Astrocyte of the cerebellum (primary cell): ENCODE measurements around the gene OR5AP2.
"Not testable (repeated sequence)": the region's sequence is repeated elsewhere in the genome, so short reads cannot be mapped to it uniquely, and the experiment has no call there.

Experiments used
- DNase-seq: peaks from one replicate; pipeline ENCODE4 v3.0.0-alpha.2; 2011; ENCODE audit warnings: low read depth
- H3K4me3 ChIP-seq: 2 replicates; pipeline ENCODE4 v1.5.1; 2011; ENCODE audit warnings: mild to moderate bottlenecking, low read depth, low read length, moderate library complexity
- in situ Hi-C: cut with HindIII; loops from 2 replicates; pipeline ENCODE4 v1.10.0; 2017; ENCODE audit warnings: low sequenced_read_pairs
- TF ChIP-seq, protein P1 (sequence below): IDR thresholded peaks from 2 replicates; pipeline ENCODE4 v1.5.1; 2012; ENCODE audit warnings: low read length, low read depth, moderate library complexity, mild to moderate bottlenecking; ENCODE audit errors: missing control alignments

The OR5AP2 gene

DNA sequence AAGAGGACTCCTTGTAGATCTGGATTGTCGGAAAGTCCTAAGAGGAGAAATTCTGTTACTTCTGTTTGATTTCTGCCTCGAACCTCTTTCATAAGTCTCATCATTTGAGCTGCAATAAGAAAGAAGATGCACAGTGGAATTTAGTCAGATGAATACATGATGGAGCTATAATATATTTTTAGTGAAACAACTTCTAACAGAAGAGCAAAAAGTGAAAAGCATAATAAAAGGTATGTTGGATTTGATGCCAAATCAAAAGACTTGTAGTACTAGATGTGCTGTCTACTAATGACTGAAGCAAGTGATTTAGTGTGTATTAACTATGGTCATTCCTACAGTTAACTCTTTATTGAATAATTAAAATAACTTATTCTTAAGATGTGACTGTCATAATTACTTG lies at the start of gene OR5AP2:
OR5AP2 (minus strand) TSS at position 101 of the 400 bp plus-strand sequence; CDS start at position 101, 0 bp downstream.
- TF ChIP-seq, protein P1, sequence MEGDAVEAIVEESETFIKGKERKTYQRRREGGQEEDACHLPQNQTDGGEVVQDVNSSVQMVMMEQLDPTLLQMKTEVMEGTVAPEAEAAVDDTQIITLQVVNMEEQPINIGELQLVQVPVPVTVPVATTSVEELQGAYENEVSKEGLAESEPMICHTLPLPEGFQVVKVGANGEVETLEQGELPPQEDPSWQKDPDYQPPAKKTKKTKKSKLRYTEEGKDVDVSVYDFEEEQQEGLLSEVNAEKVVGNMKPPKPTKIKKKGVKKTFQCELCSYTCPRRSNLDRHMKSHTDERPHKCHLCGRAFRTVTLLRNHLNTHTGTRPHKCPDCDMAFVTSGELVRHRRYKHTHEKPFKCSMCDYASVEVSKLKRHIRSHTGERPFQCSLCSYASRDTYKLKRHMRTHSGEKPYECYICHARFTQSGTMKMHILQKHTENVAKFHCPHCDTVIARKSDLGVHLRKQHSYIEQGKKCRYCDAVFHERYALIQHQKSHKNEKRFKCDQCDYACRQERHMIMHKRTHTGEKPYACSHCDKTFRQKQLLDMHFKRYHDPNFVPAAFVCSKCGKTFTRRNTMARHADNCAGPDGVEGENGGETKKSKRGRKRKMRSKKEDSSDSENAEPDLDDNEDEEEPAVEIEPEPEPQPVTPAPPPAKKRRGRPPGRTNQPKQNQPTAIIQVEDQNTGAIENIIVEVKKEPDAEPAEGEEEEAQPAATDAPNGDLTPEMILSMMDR, result no peak
- no peak within 1 kb of the TSS for H3K4me3 ChIP-seq
- in situ Hi-C loops, result no loop called here
- no peak for DNase-seq

DNA sequence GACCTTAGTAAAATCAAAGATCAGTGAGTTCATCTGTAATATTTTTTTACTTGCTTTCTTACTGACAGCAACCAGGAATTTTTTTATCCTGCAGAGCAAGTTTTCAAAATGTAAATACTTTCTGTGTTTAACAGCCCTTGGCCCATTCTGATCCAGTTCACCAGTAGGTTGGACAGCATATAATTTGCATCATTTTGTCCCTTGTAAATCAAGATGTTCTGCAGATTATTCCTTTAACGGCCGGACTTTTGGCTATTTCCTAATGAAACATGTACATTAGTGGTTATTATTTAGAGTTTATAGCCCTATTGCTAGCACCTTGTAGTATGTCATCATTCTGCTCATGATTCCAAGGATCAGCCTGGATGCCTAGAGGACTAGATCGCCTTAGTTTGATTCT lies 48.9 kb upstream of the OR5AP2 start:
- H3K4me3 ChIP-seq, in situ Hi-C loops, DNase-seq: not testable (repeated sequence)

DNA sequence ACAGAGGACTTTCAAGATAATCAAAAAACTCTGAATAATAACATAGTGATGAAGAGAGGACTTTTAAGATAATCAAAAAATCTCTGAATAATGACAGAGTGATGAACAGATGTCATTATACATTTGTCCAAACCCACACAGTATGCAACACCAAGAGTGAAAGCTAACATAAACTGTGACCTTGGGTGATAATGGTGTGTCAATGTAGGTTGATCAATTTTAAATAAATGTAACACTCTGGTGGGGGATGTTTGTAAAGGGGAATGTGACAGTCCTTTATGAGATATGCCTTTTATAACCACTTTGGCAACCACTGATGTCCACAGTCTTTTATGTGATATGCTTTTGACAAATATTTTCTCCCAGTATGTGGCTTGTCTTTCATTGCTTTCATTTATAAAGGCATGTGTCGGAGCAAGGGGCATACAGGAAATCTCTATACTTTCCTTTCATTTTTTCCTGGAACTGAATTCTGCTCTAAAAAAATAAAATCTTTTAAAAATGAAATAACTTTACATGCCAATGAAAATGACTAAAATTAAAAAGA lies 46.4 kb upstream of the OR5AP2 start:
- in situ Hi-C loops, result no loop called here
- no peak for DNase-seq
- TF ChIP-seq, protein P1, result no peak

GRCh38 chr11:56670984-56671383 lies 28.7 kb upstream of the OR5AP2 start:
- TF ChIP-seq, protein P1, result no peak
- no peak for DNase-seq
- no peak overlapping the region for H3K4me3 ChIP-seq
- in situ Hi-C loops, result no loop called here

More for the DNA sequence above, 46.4 kb upstream of the OR5AP2 start:
- H3K4me3 ChIP-seq, result no peak overlapping the region

DNA sequence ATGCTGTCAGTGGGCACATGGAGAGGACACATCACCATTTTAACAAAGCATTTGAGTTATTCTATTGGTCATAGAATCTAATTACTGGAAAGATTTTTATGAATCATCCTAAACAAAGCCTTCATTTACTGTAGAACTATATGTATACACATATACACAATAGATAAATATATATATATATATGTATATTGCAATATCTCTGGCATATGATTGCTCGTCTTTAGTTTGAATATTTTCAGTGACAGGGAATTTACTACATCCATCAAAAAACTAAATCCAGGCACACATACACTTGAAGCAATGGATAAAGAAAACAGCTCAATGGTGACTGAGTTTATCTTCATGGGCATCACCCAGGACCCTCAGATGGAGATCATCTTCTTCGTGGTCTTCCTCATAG lies 21.1 kb upstream of the OR5AP2 start, which contains the start of gene OR5AR1:
OR5AR1 (plus strand) TSS at position 301 of the 400 bp plus-strand sequence; CDS start at position 301, 0 bp downstream.
- TF ChIP-seq, protein P1, result no peak
- in situ Hi-C loops, result no loop called here
- no peak within 1 kb of the TSS for H3K4me3 ChIP-seq
- DNase-seq, result no peak

DNA sequence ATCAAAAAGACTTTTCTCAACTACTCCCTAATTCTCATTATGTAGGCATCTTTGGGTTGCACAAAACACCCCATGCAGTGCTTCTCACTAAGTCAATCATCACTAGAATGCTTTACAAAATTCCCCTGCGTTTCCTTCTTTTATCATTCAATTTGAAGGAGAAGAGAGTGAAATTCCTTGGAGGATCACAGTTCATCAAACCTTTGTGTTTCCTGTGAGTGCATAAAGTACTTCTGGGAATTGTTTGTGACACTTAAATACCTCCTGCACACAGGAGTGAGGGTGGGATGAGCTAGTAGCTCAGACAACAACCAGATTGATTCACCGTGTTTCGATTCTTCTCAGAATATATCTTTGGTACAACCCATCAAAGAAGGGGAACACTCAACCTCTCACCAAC lies 17.5 kb upstream of the OR5AP2 start:
- no peak for DNase-seq
- in situ Hi-C loops, result no loop called here
- no peak overlapping the region for H3K4me3 ChIP-seq
- TF ChIP-seq, protein P1, result no peak

DNA sequence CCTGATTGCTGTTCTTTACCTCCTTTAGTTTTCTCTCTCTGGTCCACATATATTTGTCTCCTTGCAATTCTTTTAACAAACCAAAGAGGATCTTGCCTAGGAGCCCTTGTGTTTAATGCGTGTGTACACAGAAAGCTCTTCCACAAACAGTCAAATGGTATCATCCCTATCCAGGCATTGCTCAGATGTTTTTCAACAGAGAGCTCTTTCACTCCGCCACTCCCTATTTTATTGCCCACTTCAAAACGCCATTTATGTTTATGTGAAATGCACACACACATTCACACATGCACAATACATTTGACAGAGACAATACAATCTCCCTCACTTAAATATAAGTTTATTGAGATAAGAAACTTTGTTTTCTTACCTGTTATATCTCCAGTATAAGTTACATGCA lies 4.7 kb downstream of the OR5AP2 start:
- DNase-seq, result no peak
- no peak overlapping the region for H3K4me3 ChIP-seq
- in situ Hi-C loops, result no loop called here
- TF ChIP-seq, protein P1, result no peak
